Tibial artery (tissue), 4 donors: Measurements from ENCODE around the gene TDRKH.

ENCODE experiments used
- DNase-seq, 2 donors: peaks; one replicate each; pipeline ENCODE4 v3.0.0-alpha.2; 2019
- H3K27ac ChIP-seq, 2 donors: fragments of 200-600 bp; sonication (generic) in 1 of 2; 1 replicate in 1 of 2; 2 replicates in 1 of 2; pipeline ENCODE4 v1.5.1; 2018 to 2019; ENCODE audit warnings: mild to moderate bottlenecking in 1 of 2
- H3K27me3 ChIP-seq, 2 donors: fragments of 200-600 bp; sonication (generic) in 1 of 2; one replicate each; pipeline versions ENCODE4 v1.5.1 to v1.6.0; 2016 to 2019
- H3K36me3 ChIP-seq, 3 donors: fragments of 200-600 bp; sonication (generic) in 2 of 3; one replicate each; pipeline ENCODE4 v1.5.1; 2016 to 2019; ENCODE audit warnings: mild to moderate bottlenecking in 2 of 3
- H3K4me1 ChIP-seq, 4 donors: fragments of 200-600 bp; sonication (generic) in 2 of 4; 1 replicate in 3 of 4; 2 replicates in 1 of 4; pipeline ENCODE4 v1.5.1; 2016 to 2019
- H3K4me3 ChIP-seq, 2 donors: fragments of 200-600 bp; sonication (generic) in 1 of 2; 1 replicate in 1 of 2; 2 replicates in 1 of 2; pipeline ENCODE4 v1.5.1; 2018 to 2019; ENCODE audit warnings: mild to moderate bottlenecking in 2 of 2
- H3K9me3 ChIP-seq, 3 donors: fragments of 200-600 bp; sonication (generic) in 1 of 3; one replicate each; pipeline ENCODE4 v1.5.1; 2016 to 2019
- CTCF ChIP-seq, 2 experiments: fragments of 200-600 bp in 1 of 2; fragments of 450-650 bp in 1 of 2; IDR thresholded peaks; one replicate each; pipeline ENCODE4 v1.5.1; 2017 to 2019; ENCODE audit warnings: antibody characterized with exemption in 2 of 2, mild to moderate bottlenecking in 1 of 2, moderate library complexity in 1 of 2
- intact Hi-C: fragments of 100-400 bp; cut with DNase I; formaldehyde crosslinking; loops from one replicate; pipeline ENCODE4 v1.15.0; 2023; ENCODE audit warnings: low total_unique reads

TDRKH gene

GRCh38 chr1:151759241-151759640 lies 31.1 kb downstream of the TDRKH start:
- H3K36me3 ChIP-seq, result peaks cover 14 to 56% (median 28%) of the 10 kb centered on the region in 3 donors
- no peaks in the 10 kb centered on the region for H3K9me3 ChIP-seq
- no peak overlapping the region for H3K4me3 ChIP-seq
- peaks cover 0 to 14% (median 7%) of the 10 kb centered on the region in 4 donors for H3K4me1 ChIP-seq
- no peaks in the 10 kb centered on the region for H3K27me3 ChIP-seq
- DNase-seq, result no peak
- intact Hi-C loops, result no loop called here
- no peak for TF ChIP-seq CTCF (IDR thresholded peaks at IDR 0.05)
- no peak overlapping the region for H3K27ac ChIP-seq

GRCh38 chr1:151756291-151756690 lies 34.0 kb downstream of the TDRKH start:
- intact Hi-C loops, result no loop called here
- H3K4me1 ChIP-seq, result no peaks in the 10 kb centered on the region
- H3K27ac ChIP-seq, result no peak overlapping the region
- no peaks in the 10 kb centered on the region for H3K9me3 ChIP-seq
- no peak for TF ChIP-seq CTCF (IDR thresholded peaks at IDR 0.05)
- H3K27me3 ChIP-seq, result no peaks in the 10 kb centered on the region
- H3K4me3 ChIP-seq, result no peak overlapping the region
- H3K36me3 ChIP-seq, result peaks cover 6 to 46% (median 20%) of the 10 kb centered on the region in 3 donors
- DNase-seq, result no peak

- H3K36me3 ChIP-seq, result no peaks in the 10 kb centered on the region
- no peak for DNase-seq
- H3K4me3 ChIP-seq, result no peak overlapping the region
- H3K27me3 ChIP-seq, result no peaks in the 10 kb centered on the region
- intact Hi-C loops, result no loop called here
- H3K4me1 ChIP-seq, result no peaks in the 10 kb centered on the region
- H3K9me3 ChIP-seq, result no peaks in the 10 kb centered on the region
- no peak for TF ChIP-seq CTCF (IDR thresholded peaks at IDR 0.05)
- no peak overlapping the region for H3K27ac ChIP-seq
Measured at GRCh38 chr1:151741516-151741915, 48.8 kb downstream of the TDRKH start.

- intact Hi-C loops, result loop anchor here (5.0 to 10.0 kb wide), 2 partner anchors 147 to 295 kb away; no protein-coding TSS in a partner anchor
- no peak overlapping the region for H3K4me3 ChIP-seq
- H3K9me3 ChIP-seq, result no peaks in the 10 kb centered on the region
- no peaks in the 10 kb centered on the region for H3K27me3 ChIP-seq
- no peak overlapping the region for H3K27ac ChIP-seq
- TF ChIP-seq CTCF (IDR thresholded peaks at IDR 0.05), result no peak
- H3K36me3 ChIP-seq, result no peaks in the 10 kb centered on the region
- no peak for DNase-seq
- H3K4me1 ChIP-seq, result peaks cover 0 to 5% (median 0%) of the 10 kb centered on the region in 4 donors
Measured at GRCh38 chr1:151739590-151740355, 50.5 kb downstream of the TDRKH start.

- TF ChIP-seq CTCF (IDR thresholded peaks at IDR 0.05), result no peak
- no peaks in the 10 kb centered on the region for H3K36me3 ChIP-seq
- intact Hi-C loops, result loop anchor here (5.0 to 10.0 kb wide), 2 partner anchors 145 to 293 kb away; no protein-coding TSS in a partner anchor
- H3K4me3 ChIP-seq, result no peak overlapping the region
- H3K9me3 ChIP-seq, result no peaks in the 10 kb centered on the region
- no peak for DNase-seq
- H3K27ac ChIP-seq, result no peak overlapping the region
- H3K27me3 ChIP-seq, result no peaks in the 10 kb centered on the region
- peaks cover 0 to 7% (median 0%) of the 10 kb centered on the region in 4 donors for H3K4me1 ChIP-seq
Measured at GRCh38 chr1:151737479-151737878, 52.8 kb downstream of the TDRKH start.
